ENCODE measurements around the gene ENTHD1.

Gene ENTHD1

GRCh38 chr22:39839204-39839603 lies 54.4 kb downstream of the ENTHD1 start:
- no peak for DNase-seq

GRCh38 chr22:39833610-39834009 lies 60.0 kb downstream of the ENTHD1 start:
- no peak for DNase-seq

GRCh38 chr22:39833093-39833492 lies 60.5 kb downstream of the ENTHD1 start:
- DNase-seq, result no peak

- no peak for DNase-seq
Observed at GRCh38 chr22:39832627-39833074, 60.9 kb downstream of the ENTHD1 start.

- DNase-seq, result no peak
Observed at GRCh38 chr22:39825661-39826102, 67.9 kb downstream of the ENTHD1 start.

GRCh38 chr22:39821008-39821407 lies 72.6 kb downstream of the ENTHD1 start:
- DNase-seq, result no peak

- DNase-seq, result peak; percentile 20
Observed at GRCh38 chr22:39820256-39820655, 73.3 kb downstream of the ENTHD1 start.

- no peak for DNase-seq
Observed at GRCh38 chr22:39819429-39819828, 74.1 kb downstream of the ENTHD1 start.

GRCh38 chr22:39818094-39818493 lies 75.5 kb downstream of the ENTHD1 start:
- DNase-seq, result no peak

- no peak for DNase-seq
Observed at GRCh38 chr22:39815932-39816331, 77.6 kb downstream of the ENTHD1 start.

- DNase-seq, result no peak
Observed at GRCh38 chr22:39814899-39815298, 78.7 kb downstream of the ENTHD1 start.

GRCh38 chr22:39809772-39810557 lies 83.6 kb downstream of the ENTHD1 start:
- no peak for DNase-seq

GRCh38 chr22:39808081-39808480 lies 85.5 kb downstream of the ENTHD1 start:
- DNase-seq, result no peak

GRCh38 chr22:39806109-39806508 lies 87.5 kb downstream of the ENTHD1 start:
- DNase-seq, result no peak

- DNase-seq, result no peak
Observed at GRCh38 chr22:39805117-39805516, 88.4 kb downstream of the ENTHD1 start.

GRCh38 chr22:39802682-39803081 lies 90.9 kb downstream of the ENTHD1 start:
- DNase-seq, result no peak

- DNase-seq, result no peak
Observed at GRCh38 chr22:39800790-39801520, 92.6 kb downstream of the ENTHD1 start.

GRCh38 chr22:39797528-39798147 lies 95.9 kb downstream of the ENTHD1 start:
- DNase-seq, result no peak

- no peak for DNase-seq
Observed at GRCh38 chr22:39789788-39790187, 103.8 kb downstream of the ENTHD1 start.

GRCh38 chr22:39785232-39785631 lies 108.3 kb downstream of the ENTHD1 start:
- no peak for DNase-seq

GRCh38 chr22:39777716-39778454 lies 115.7 kb downstream of the ENTHD1 start:
- DNase-seq, result no peak

GRCh38 chr22:39776295-39777009 lies 117.1 kb downstream of the ENTHD1 start:
- no peak for DNase-seq
